AG20443 (cell line): Measurements from ENCODE around the gene ARHGEF28.
A peak's percentile ranks its signal among the peaks of the same experiment; 100 is the strongest.

Source experiments
- DNase-seq: peaks from one replicate; pipeline ENCODE4 v3.0.0; 2012; ENCODE audit warnings: low spot score, mixed read lengths

The ARHGEF28 gene

DNA sequence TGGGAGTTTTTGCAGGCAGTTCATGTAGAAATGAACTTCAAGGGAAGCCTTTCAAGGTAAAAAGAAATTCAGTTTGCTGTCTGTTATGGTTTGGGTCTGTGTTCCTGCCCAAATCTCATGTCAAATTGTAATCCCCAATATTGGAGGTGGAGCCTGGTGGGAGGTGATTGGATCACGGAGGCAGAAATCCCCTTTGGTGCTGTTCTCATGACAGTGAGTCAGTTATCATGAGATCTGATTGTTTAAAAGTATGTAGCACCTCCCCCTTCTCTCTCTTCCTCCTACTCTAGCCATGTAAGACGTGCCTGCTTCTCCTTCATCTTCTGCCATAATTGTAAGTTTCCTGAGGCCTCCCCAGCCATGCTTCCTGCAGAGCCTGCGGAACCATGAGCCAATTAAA, 341.4 kb downstream of the ARHGEF28 start:
- DNase-seq, result no peak

- no peak for DNase-seq
These were observed 342.2 kb downstream of the ARHGEF28 start for GRCh38 chr5:73968246-73968645.

DNA sequence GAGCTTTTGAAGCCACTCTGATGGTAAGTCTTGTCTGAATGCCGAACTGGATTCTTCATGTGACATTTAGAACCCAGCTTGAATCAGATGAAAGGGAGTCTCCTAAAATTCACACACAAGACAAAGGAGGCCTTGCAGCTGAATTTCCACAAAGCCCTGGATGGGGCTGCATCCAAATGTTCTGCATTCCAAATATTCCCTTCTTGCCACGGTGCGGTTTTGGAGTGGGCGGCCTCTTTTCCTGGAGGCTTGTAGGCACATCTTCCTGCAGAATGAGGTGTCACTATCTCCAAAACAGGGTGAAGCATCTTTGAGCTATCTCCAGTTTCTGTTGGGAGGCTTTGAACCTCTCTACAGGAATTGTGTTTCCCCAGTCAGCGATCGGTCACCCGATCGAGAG, 342.7 kb downstream of the ARHGEF28 start:
- peak; percentile 18 for DNase-seq

DNA sequence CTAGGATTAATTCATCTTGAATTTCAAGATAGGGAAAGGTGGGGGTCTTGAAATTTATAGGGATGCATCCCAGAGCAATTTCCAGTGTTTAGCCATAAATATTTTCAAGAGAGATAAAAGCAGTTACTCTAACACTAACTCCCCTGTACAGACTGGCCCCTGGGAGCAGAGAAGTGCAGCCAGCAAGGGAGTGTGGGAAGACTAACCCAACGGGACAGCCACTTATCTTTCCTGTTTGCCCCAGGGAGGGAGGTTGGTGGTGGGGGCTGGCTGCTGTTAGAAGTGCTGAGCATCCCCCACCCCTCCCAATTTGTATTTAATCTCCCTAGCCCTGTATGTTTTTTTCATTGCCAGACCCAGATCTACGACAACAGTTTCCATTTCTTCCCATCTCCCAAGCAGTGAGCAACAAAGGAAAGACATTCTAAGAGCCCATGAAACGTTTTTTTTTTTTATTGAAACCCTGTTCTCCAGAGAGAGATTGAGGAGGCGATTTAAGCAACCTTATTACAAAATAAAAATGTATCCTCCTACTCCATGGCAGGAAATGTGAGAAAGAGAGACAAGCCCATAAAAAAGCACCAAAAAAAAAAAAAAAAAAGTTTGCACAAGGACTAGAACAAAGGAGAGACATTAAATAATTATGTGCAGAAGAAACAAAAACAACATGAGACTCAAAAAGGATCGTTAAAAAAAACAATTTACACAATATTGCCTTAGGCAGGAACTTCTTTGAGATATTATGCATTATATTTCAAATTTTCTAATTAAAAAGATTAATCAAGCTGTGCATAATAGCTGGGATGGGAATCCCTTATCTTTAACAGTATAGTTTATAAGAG, 343.4 kb downstream of the ARHGEF28 start:
- DNase-seq, result no peak

- DNase-seq, result no peak
These were observed 345.3 kb downstream of the ARHGEF28 start for GRCh38 chr5:73971326-73971725.

DNA sequence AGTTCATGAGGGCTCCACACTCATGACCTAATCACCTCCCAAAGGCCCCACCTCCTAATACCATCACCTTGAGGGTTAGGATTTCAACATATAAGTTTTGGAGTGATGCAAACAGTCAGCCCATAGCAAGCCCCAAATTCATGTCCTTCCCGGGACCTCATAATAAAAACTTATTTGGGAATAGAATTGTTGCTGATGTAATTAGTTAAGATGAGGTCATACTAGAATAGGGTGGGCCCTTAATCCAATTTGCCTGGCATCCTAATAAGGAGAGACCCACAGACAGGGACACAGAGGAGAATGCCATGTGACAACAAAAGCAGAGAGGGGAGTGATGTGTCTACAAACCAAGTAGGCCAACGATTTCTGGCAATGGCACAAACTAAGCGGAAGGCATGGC, 347.1 kb downstream of the ARHGEF28 start:
- DNase-seq, result no peak

- DNase-seq, result peak; percentile 32
These were observed 348.9 kb downstream of the ARHGEF28 start for GRCh38 chr5:73974871-73975360.

- DNase-seq, result no peak
These were observed 349.8 kb downstream of the ARHGEF28 start for GRCh38 chr5:73975845-73976244.

GRCh38 chr5:73977146-73977545, 351.1 kb downstream of the ARHGEF28 start:
- DNase-seq, result no peak

- no peak for DNase-seq
These were observed 353.3 kb downstream of the ARHGEF28 start for GRCh38 chr5:73979321-73979720.

GRCh38 chr5:73981704-73982103, 355.7 kb downstream of the ARHGEF28 start:
- no peak for DNase-seq

DNA sequence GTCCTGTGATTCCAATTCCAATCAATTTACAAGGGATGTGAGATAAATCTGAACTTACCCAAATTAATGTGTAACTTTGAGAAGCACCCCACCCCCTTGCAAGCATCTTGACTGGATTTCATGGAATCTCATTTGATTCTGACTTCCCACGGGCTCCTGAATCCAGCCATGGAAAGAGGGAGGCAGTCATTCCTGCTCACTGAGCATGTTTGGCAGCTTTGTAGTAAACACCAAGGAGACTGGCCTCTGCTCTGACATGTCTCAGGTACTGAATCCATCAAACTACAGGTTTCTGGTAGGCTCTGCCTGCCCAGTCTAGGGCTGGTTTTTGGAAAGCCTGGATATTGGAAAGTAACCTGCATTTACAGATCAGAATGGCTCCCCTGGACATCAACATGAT, 357.6 kb downstream of the ARHGEF28 start:
- DNase-seq, result no peak

GRCh38 chr5:73985145-73985544, 359.1 kb downstream of the ARHGEF28 start:
- DNase-seq, result no peak

- no peak for DNase-seq
These were observed 360.7 kb downstream of the ARHGEF28 start for GRCh38 chr5:73986729-73987128.

DNA sequence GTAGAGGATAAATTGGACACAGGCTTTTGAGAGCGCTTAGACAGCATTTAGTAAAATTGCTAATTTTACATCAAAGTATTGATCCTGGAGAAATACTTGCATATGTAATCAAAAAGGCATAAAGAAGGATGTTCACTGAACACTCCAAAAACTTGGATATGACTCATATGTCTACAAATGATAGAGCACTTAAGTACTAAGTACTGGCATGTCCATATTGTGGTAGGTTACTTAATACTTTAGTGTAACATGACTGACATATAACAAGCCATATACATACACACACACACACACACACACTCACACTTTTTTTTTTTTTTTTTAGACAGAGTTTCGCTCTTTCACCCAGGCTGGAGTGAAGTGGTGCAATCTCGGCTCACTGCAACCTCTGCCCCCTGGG, 361.9 kb downstream of the ARHGEF28 start:
- no peak for DNase-seq

DNA sequence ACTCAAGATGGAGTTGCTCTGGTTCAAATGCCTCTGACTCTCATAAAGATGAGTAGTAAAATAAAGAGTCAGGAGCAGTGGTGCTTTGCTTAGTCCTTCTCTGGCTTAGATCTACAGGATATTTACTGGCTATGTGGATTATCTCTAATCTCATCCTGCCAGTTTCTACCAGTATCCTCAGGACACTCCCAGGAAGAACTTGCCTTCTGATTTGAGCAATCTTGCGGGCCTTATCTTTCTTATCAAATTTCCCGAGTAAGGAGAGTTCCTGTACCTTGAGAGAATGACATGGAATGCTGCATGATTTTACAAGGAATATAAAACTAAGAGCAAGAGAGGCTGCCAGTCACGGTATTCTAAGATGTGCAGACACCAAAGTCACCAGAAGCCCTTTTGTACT, 364.0 kb downstream of the ARHGEF28 start:
- no peak for DNase-seq
